Measurements from ENCODE around the gene TFDP1. TPM values are rescaled to one million over a fixed set of nuclear protein-coding genes. Genes with fewer than 3 reads are reported as not detected.
"Not testable (repeated sequence)": the region's sequence is repeated elsewhere in the genome, so short reads cannot be mapped to it uniquely, and the experiment has no call there.

TFDP1 gene
- total RNA-seq, 1 experiment from 2014 or later, result 182 TPM

- DNase-seq (ENCODE audit: low read depth), result no peak
Measured at GRCh38 chr13:113550453-113550852, 34.1 kb upstream of the TFDP1 start.

- DNase-seq (ENCODE audit: low read depth), result no peak
Measured at GRCh38 chr13:113551081-113552000, 33.2 kb upstream of the TFDP1 start.

GRCh38 chr13:113552079-113552478 lies 32.5 kb upstream of the TFDP1 start:
- DNase-seq (ENCODE audit: low read depth), result no peak

GRCh38 chr13:113552786-113553434 lies 31.6 kb upstream of the TFDP1 start:
- no peak for DNase-seq (ENCODE audit: low read depth)

GRCh38 chr13:113553511-113554332 lies 30.8 kb upstream of the TFDP1 start:
- no peak for DNase-seq (ENCODE audit: low read depth)

GRCh38 chr13:113554333-113554700 lies 30.2 kb upstream of the TFDP1 start:
- no peak for DNase-seq (ENCODE audit: low read depth)

- DNase-seq (ENCODE audit: low read depth), result no peak
Measured at GRCh38 chr13:113555141-113555540, 29.4 kb upstream of the TFDP1 start.

- no peak for DNase-seq (ENCODE audit: low read depth)
Measured at GRCh38 chr13:113557013-113557412, 27.5 kb upstream of the TFDP1 start.

GRCh38 chr13:113558461-113558860 lies 26.1 kb upstream of the TFDP1 start:
- no peak for DNase-seq (ENCODE audit: low read depth)

GRCh38 chr13:113559061-113559460 lies 25.5 kb upstream of the TFDP1 start:
- DNase-seq (ENCODE audit: low read depth), result no peak

- no peak for DNase-seq (ENCODE audit: low read depth)
Measured at GRCh38 chr13:113559901-113560644, 24.5 kb upstream of the TFDP1 start.

GRCh38 chr13:113560645-113561416 lies 23.7 kb upstream of the TFDP1 start:
- no peak for DNase-seq (ENCODE audit: low read depth)

- DNase-seq (ENCODE audit: low read depth), result no peak
Measured at GRCh38 chr13:113561417-113562084, 23.0 kb upstream of the TFDP1 start.

GRCh38 chr13:113562085-113562749 lies 22.3 kb upstream of the TFDP1 start:
- DNase-seq (ENCODE audit: low read depth), result peak; percentile 67

- no peak for DNase-seq (ENCODE audit: low read depth)
Measured at GRCh38 chr13:113562844-113563243, 21.7 kb upstream of the TFDP1 start.

- not testable (repeated sequence) for DNase-seq (ENCODE audit: low read depth)
Measured at GRCh38 chr13:113563511-113563910, 21.0 kb upstream of the TFDP1 start.

- DNase-seq (ENCODE audit: low read depth), result no peak
Measured at GRCh38 chr13:113564331-113565023, 20.1 kb upstream of the TFDP1 start.

- DNase-seq (ENCODE audit: low read depth), result no peak
Measured at GRCh38 chr13:113565526-113566226, 18.9 kb upstream of the TFDP1 start.

All from HT1080 (cell line).